ENCODE data around the gene CGB2.
A peak's percentile ranks its signal among the peaks of the same experiment; 100 is the strongest.
"Not testable (repeated sequence)": the region's sequence is repeated elsewhere in the genome, so short reads cannot be mapped to it uniquely, and the experiment has no call there.

Gene CGB2

DNA sequence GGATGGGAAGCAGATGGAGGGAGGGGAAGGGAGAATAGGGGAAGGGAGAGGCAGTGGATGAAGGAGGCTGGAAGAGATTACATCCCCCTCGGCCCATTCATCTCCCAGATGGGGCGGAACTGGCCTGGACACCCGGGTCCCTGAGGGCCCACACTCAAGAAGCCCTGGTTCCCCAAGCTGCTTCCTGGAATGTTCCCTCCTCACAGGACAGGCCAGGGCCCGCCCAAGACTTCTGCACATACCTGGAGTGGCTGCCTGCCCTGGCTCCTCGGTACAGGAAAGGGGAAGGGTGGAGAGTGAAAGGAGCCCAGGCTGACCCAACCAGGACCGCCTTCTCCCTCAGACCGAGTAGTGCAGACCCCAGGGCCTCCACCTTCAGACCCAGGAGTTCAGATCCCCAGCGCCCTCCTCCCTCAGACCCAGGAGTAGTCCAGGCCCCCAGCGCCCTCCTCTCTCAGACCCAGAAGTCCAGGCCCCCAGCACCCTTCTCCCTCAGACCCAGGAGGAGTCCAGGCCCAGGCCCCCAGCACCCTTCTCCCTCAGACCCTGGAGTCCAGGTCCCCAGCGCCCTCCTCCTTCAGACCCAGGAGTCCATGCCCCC, 32.4 kb downstream of the CGB2 start:
- DNase-seq (ENCODE audit: low spot score in 2 of 2) (no peak), ATAC-seq (no peak)
- Mint-ChIP-seq H3K4me3 (no peak overlapping the region), H3K36me3 (no peaks in the 10 kb centered on the region), H3K4me1 (peaks cover 6% of the 10 kb centered on the region), H3K27ac (no peak overlapping the region), H3K9me3 (no peaks in the 10 kb centered on the region)

DNA sequence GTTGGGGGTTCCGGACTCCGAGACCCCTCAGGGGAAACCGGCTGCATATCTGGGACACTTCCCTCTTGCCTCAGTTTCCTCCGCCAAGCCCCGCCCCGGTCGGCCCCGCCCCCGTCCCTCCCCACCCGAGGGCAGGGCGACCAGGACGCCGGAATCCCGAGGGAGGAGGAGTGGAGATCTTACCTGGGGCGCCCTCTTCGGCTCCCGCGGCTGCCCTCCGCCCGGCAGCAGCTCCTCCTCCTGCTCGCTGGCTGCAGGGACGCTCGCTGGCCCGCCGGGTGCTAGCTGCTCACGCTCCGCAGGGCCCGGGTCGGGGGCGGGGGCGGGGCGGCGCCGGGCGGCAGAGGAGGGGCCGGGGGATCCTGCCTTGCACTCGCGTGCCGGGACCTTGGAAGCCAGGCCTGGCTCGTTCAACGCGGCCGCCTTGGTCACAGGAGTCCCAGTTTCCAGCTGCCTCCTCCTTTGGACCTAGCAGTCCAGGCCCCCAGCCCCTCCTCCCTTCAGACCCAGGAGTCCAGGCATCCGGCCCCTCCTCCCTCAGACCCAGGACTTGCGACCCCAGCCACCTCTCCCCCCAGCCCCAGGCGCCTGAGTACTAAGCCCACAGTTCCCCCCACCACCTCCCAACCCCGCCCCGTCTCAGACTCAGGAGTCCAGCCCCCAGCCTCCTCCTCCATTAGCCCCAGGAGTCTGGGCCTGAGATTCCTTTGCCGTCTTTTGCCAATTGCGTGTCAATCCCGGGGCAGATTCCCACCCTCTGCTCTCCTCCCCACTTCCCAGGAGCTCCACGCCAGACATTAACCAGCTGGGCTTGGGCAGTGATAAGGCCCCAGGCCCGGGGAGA, 33.3 kb downstream of the CGB2 start, which contains the start of gene NTF4:
Gene NTF4 (minus strand): TSS at position 51 of the 844 bp plus-strand sequence. CDS start 2,821 bp downstream, outside the sequence.
- H3K36me3 Mint-ChIP-seq, result no peaks in the 10 kb centered on the region
- peaks cover 6% of the 10 kb centered on the region for H3K4me1 Mint-ChIP-seq
- no peak for ATAC-seq
- H3K4me3 Mint-ChIP-seq, result no peak within 1 kb of the TSS
- H3K9me3 Mint-ChIP-seq, result no peaks in the 10 kb centered on the region
- H3K27ac Mint-ChIP-seq, result no peak within 1 kb of the TSS
- DNase-seq (ENCODE audit: low spot score in 2 of 2), result no peak

DNA sequence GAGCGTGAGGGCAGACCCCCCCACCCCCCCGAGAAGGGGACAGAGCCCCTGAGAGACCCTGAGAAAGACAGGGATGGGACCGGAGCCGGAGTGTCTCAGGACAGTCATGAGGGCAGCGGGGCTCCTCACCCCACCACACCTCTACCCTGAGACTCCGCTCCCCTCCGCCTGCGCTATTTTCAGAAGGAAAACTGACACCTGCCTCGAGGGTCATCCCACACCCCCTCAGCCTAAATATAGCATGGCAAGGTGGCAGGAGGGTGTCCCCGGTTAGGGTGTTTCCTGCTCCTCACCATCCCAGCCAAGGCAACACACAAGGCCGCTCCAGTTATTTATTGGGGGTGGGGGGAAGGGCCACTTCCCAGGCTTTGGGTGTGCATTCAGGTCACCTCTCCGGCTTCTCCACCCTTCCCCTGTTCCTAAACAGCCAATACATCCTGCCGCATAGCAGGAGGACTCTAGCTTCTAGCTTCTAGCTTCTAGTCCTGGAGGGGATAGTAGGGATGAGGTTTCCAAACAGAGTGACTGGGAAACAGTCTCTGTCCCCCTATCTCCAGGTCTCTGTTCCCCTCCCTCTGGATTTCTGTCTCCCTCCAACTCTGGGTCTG, 34.3 kb downstream of the CGB2 start:
- Mint-ChIP-seq H3K9me3 (no peaks in the 10 kb centered on the region), H3K27ac (no peak overlapping the region), H3K4me1 (peaks cover under 1% of the 10 kb centered on the region), H3K4me3 (no peak overlapping the region), H3K36me3 (no peaks in the 10 kb centered on the region)
- DNase-seq (ENCODE audit: low spot score in 2 of 2), result no peak
- no peak for ATAC-seq

DNA sequence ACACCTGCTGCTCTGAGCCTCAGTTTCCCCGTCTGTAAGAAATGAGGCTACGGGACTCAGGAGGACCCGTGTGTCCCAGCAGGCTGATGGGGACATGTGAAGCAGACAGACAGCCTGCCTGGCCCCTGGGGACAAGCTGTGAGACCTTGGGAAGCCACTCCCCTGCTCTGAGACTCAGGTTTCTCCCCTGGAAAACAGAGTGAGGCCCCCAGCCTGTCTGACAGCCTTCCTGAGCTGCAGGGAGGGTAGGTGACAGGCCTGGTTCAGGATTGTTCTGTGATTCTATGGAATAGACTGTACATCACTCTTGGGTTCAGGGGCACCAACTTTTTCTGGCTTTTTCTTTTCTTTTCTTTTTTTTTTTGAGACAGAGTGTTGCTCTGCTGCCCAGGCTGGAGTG, 35.9 kb downstream of the CGB2 start:
- no peak for DNase-seq (ENCODE audit: low spot score in 2 of 2)
- Mint-ChIP-seq H3K9me3 (no peaks in the 10 kb centered on the region), H3K36me3 (no peaks in the 10 kb centered on the region), H3K27ac (no peak overlapping the region), H3K4me1 (peaks cover under 1% of the 10 kb centered on the region), H3K4me3 (no peak overlapping the region)
- ATAC-seq, result no peak

DNA sequence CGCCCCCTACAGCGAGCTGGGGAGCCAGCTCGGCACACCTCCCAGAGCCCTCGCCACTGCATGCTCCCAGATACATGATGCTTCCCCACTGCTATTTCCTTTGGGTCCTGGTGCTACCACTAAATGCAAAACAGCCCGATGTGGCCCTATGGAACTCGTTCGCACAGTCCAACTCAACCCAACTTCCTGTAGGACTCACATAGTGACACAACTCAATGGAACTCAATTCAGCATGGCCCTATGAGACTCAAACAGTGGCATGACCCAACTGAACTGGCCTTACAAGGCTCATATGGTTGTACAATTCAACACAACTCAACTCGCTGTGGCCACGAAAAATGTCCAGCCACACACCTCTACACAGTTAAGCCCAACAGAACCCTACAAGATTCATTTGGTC, 37.3 kb downstream of the CGB2 start:
- DNase-seq (ENCODE audit: low spot score in 2 of 2), result no peak
- Mint-ChIP-seq H3K4me1 (peaks cover 12% of the 10 kb centered on the region), H3K36me3 (no peaks in the 10 kb centered on the region), H3K9me3 (no peaks in the 10 kb centered on the region), H3K4me3 (no peak overlapping the region), H3K27ac (no peak overlapping the region)
- no peak for ATAC-seq

DNA sequence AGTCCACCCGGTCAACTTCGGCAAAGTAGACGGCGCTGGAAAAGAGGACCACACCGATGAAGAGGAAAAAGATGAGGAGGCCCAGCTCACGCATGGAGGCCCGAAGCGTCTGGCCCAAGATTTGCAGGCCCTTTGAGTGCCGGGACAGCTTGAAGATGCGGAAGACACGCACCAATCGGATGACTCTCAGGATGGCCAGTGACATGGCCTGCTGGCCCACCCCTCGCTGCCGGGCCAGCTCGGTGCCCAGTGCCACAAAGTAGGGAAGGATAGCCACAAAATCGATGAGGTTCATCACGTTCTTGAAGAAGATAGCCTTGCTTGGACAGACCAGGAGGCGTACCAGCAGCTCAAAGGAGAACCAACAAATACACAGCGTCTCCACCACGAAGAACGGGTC, 38.7 kb downstream of the CGB2 start:
- no peak overlapping the region for H3K27ac Mint-ChIP-seq
- H3K4me3 Mint-ChIP-seq, result no peak overlapping the region

DNA sequence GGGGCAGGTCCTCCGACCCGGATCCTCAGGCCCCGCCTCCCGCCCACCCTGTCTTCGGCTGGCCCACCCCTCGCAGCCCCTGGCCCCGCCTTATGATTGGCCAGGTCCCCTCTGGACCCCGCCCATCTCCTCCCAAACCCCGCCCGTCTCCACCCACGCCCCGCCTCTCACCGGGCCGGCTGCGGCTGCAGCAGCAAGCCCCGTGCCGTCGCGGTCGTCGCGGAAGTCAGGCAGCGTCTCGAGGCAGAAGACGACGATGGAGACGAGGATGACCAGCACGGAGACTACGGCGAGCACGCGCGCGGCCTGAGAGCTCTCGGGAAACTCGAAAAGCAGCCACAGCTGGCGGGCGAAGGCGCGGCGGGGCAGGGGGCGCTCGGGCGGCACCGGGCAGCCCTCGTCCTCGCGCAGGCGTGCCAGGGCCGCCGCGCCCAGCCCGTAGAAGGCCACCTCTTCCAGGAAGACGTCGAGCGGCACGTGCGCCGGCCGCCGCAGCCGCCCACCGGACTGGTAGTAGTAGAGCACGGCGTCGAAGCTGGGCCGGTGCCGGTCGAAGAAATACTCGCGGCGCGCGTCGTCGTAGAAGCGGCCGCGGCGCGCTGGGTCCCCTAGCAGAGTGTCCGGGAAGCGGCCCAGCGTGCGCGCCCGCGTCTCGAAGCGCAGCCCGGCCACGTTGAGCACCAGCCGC, 40.3 kb downstream of the CGB2 start:
- Mint-ChIP-seq H3K36me3 (no peaks in the 10 kb centered on the region), H3K4me1 (peaks cover 12% of the 10 kb centered on the region), H3K27ac (no peak overlapping the region), H3K9me3 (no peaks in the 10 kb centered on the region), H3K4me3 (no peak overlapping the region)
- ATAC-seq, result no peak
- DNase-seq (ENCODE audit: low spot score in 2 of 2), result no peak

More for the DNA sequence above, 38.7 kb downstream of the CGB2 start:
- Mint-ChIP-seq H3K36me3 (no peaks in the 10 kb centered on the region), H3K9me3 (no peaks in the 10 kb centered on the region), H3K4me1 (peaks cover 12% of the 10 kb centered on the region)
- ATAC-seq (no peak), DNase-seq (ENCODE audit: low spot score in 2 of 2) (no peak)

DNA sequence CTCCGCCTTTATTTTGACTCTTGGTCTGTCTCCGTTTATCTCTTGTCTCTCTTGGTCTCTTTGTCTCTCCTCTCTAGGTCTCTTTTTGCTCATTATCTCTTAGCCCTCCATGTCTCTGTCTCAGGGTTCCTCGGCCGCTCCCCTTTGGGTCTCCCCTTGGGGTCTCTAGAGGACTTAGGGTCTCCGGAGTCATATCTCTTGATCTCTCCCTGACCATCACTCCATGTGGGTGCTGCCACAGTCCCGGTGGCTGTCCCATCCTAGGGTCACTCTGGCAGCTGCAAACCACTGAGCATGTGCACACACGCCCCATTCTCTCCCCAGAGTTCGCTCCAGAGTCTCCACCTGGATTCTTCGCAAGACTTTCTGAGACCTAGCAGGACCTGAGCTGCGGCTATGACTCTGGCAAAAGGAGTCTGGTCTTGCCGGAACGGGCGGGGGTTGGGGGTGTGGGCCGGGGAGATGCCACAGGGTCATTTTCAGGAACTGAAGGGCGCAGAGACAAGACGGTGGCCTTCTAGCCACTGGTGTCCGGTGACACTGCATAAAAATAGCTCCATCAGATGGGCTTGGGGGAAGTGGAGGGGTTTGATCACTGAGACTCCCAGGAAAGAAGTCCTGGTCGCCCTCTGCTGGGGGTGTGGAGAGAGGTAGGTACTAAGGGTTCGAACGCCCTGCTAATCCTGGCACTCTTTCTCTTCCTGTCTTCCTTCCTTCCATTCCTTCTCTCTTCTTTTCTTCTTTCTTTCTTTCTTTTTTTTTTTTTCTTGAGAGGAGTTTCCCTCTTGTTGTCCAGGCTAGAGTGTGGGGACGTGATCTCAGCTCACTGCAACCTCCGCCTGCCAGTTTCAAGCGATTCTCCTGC, 42.1 kb downstream of the CGB2 start:
- Mint-ChIP-seq H3K36me3 (no peaks in the 10 kb centered on the region), H3K9me3 (no peaks in the 10 kb centered on the region), H3K4me1 (peaks cover 12% of the 10 kb centered on the region), H3K4me3 (peak overlapping the region; percentile 43), H3K27ac (peak overlapping the region; percentile 1)
- DNase-seq (ENCODE audit: low spot score in 2 of 2) (no peak), ATAC-seq (no peak)

DNA sequence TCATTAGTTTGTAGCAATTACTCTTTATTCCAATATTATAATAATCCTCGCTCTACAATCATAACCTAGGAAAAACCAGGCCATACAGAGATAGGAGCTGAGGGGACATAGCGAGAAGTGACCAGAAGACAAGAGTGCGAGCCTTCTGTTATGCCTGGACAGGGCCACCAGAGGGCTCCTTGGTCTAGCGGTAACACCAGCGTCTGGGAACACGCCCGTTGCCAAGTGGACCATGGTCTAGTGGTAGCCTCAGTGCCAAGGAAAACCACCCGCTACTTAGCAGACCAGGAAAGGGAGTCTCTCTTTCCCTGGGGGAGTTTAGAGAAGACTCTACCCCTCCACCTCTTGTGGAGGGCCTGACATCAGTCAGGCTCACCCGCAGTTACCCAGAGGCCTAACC, 43.2 kb downstream of the CGB2 start:
- not testable (repeated sequence) for H3K4me3 Mint-ChIP-seq; DNase-seq (ENCODE audit: low spot score in 2 of 2); ATAC-seq; H3K9me3 Mint-ChIP-seq; H3K36me3 Mint-ChIP-seq; H3K27ac Mint-ChIP-seq
- peaks cover 12% of the 10 kb centered on the region for H3K4me1 Mint-ChIP-seq

DNA sequence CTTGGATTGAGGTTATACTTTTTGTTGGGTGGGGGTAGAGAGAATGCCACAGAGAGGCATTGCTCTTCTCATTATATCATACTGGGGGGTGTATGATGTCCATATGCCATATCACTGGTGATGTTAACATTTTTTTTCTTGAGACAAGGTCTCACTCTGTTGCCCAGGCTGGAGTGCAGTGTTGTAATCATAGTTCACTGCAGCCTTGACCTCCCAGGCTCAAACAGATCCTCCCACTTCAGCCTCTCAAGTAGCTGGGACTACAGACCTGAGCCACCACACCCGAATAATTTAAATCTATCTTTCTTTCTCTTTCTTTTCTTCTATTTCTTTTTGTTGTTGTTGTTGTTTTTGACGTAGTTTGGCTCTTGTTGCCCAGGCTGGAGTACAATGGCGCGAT, 48.7 kb downstream of the CGB2 start:
- no peak for ATAC-seq
- H3K36me3 Mint-ChIP-seq, result peaks cover 8% of the 10 kb centered on the region
- H3K9me3 Mint-ChIP-seq, result no peaks in the 10 kb centered on the region
- no peak overlapping the region for H3K27ac Mint-ChIP-seq
- no peak overlapping the region for H3K4me3 Mint-ChIP-seq
- H3K4me1 Mint-ChIP-seq, result peaks cover 6% of the 10 kb centered on the region
- no peak for DNase-seq (ENCODE audit: low spot score in 2 of 2)

DNA sequence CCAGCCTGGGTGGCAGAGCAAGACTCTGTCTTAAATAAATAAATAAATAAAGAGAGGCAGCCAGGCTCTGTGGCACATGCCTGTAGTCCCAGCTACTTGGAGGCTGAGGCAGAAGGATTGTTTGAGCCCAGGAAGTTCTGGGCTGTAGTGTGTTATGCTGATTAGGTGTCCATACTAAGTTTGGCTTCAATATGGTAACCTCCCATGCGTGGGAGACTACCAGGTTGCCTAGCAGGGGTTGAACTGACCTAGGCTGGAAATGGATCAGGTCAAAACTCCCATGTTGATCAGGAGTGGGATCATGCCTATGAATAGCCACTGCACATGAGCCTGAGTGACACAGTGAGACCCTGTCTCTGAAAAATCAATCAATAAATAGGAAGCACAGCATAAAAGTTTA, 49.6 kb downstream of the CGB2 start:
- DNase-seq (ENCODE audit: low spot score in 2 of 2), result no peak
- peaks cover 11% of the 10 kb centered on the region for H3K4me1 Mint-ChIP-seq
- peaks cover 17% of the 10 kb centered on the region for H3K36me3 Mint-ChIP-seq
- H3K4me3 Mint-ChIP-seq, result no peak overlapping the region
- ATAC-seq, result no peak
- H3K27ac Mint-ChIP-seq, result no peak overlapping the region
- no peaks in the 10 kb centered on the region for H3K9me3 Mint-ChIP-seq
